Endothelial cell of umbilical vein (primary cell): Measurements from ENCODE around the gene LSP1. TPM values are rescaled to one million over a fixed set of nuclear protein-coding genes. Genes with fewer than 3 reads are reported as not detected.

Source experiments
- BruUV-seq: library from RNA; stranded (reverse); fragments of 400-500 nt; replicated peaks from 2 replicates; lab custom pipeline; 2021; lab: Mats Ljungman, UMichigan
- CTCF ChIA-PET: fragments of 300-600, 350-600 bp; sonication (Branson Sonifier 250); formaldehyde crosslinking; loops from one replicate; lab custom pipeline; 2021; ENCODE audit warnings: antibody characterized with exemption, inconsistent platforms; lab: Charles Lee
- POLR2A ChIA-PET: fragments of 300-600, 350-600 bp; sonication (Branson Sonifier 250); formaldehyde crosslinking; loops from one replicate; lab custom pipeline; 2021; ENCODE audit warnings: antibody characterized with exemption, inconsistent platforms; lab: Charles Lee
- DNase-seq: peaks from one replicate; pipeline ENCODE4 v3.0.0-alpha.2; 2011; ENCODE audit warnings: low read depth, low spot score
- FAIRE-seq: peaks from 2 replicates; lab custom pipeline; 2011; peaks lifted over from hg19 to GRCh38; lab: Jason Lieb, UNC
- H2AFZ ChIP-seq: 2 replicates; pipeline ENCODE4 v1.6.0; 2012; ENCODE audit warnings: low read depth, low read length, control low read depth, inconsistent platforms
- H3K27ac ChIP-seq: 2 replicates; pipeline ENCODE4 v1.5.1; 2011; ENCODE audit warnings: low read depth, mild to moderate bottlenecking, control low read depth, low read length, moderate library complexity; ENCODE audit not compliant: insufficient read depth
- H3K27me3 ChIP-seq, 2 experiments: 2 replicates each; pipeline versions ENCODE4 v1.6.0 to v1.6.1; 2011; ENCODE audit warnings: low read length in 2 of 2, mixed read lengths in 1 of 2; ENCODE audit not compliant: control insufficient read depth in 2 of 2, insufficient read depth in 2 of 2
- H3K36me3 ChIP-seq, 2 experiments: 2 replicates in 1 of 2; 3 replicates in 1 of 2; pipeline ENCODE4 v1.5.1; 2011; ENCODE audit warnings: low read length in 2 of 2, mild to moderate bottlenecking in 1 of 2, moderate library complexity in 1 of 2; ENCODE audit not compliant: control insufficient read depth in 2 of 2, insufficient read depth in 2 of 2; ENCODE audit errors: extremely low read depth in 1 of 2
- H3K4me1 ChIP-seq: 3 replicates; pipeline ENCODE4 v1.5.1; 2011; ENCODE audit warnings: mild to moderate bottlenecking, low read length; ENCODE audit not compliant: control insufficient read depth, insufficient read depth; ENCODE audit errors: extremely low read depth
- H3K4me2 ChIP-seq: 2 replicates; pipeline ENCODE4 v1.6.1; 2011; ENCODE audit warnings: low read length, control low read depth, mixed read lengths; ENCODE audit not compliant: insufficient read depth
- H3K4me3 ChIP-seq, 3 experiments: fragments of 200-600 bp in 1 of 3; sonication (generic), shearing (Covaris generic) in 1 of 3; replicated peaks in 1 of 3; 2 replicates each; pipeline ENCODE4 v1.5.1; 2011 to 2016; ENCODE audit warnings: control low read depth in 3 of 3, low read length in 3 of 3, mild to moderate bottlenecking in 2 of 3, inconsistent platforms in 1 of 3, low read depth in 1 of 3, moderate library complexity in 1 of 3; ENCODE audit not compliant: insufficient read depth in 1 of 3
- H3K79me2 ChIP-seq: 2 replicates; pipeline ENCODE4 v1.6.0; 2012; ENCODE audit warnings: low read length, inconsistent platforms; ENCODE audit not compliant: control insufficient read depth, insufficient read depth
- H3K9ac ChIP-seq: replicated peaks from 2 replicates; pipeline ENCODE3; 2011; ENCODE audit warnings: low read length, control low read depth; ENCODE audit not compliant: insufficient read depth; ENCODE audit errors: extremely low read depth
- H3K9me1 ChIP-seq: replicated peaks from 3 replicates; pipeline ENCODE4 v1.6.0; 2011; ENCODE audit warnings: mild to moderate bottlenecking, low read length; ENCODE audit not compliant: control insufficient read depth, insufficient read depth; ENCODE audit errors: extremely low read depth
- H3K9me3 ChIP-seq: replicated peaks from 2 replicates; pipeline ENCODE4 v1.5.1; 2012; ENCODE audit warnings: low read length, inconsistent platforms; ENCODE audit not compliant: control insufficient read depth, insufficient read depth
- H4K20me1 ChIP-seq: replicated peaks from 2 replicates; pipeline ENCODE3; 2011; ENCODE audit warnings: mild to moderate bottlenecking, low read length; ENCODE audit not compliant: control insufficient read depth, insufficient read depth; ENCODE audit errors: extremely low read depth
- CTCF ChIP-seq, 2 donors: IDR thresholded peaks; 1 replicate in 1 of 2; 2 replicates in 1 of 2; pipeline ENCODE4 v1.5.1; 2011; ENCODE audit warnings: low read length in 2 of 2, mild to moderate bottlenecking in 2 of 2, moderate library complexity in 2 of 2, control low read depth in 1 of 2, inconsistent platforms in 1 of 2, low read depth in 1 of 2; ENCODE audit not compliant: insufficient read depth in 1 of 2; ENCODE audit errors: extremely low read depth in 1 of 2
- EZH2 ChIP-seq: IDR thresholded peaks from 2 replicates; pipeline ENCODE4 v1.6.1; 2012; ENCODE audit warnings: borderline replicate concordance, low read depth, mild to moderate bottlenecking, moderate library complexity, low read length, inconsistent platforms; ENCODE audit not compliant: severe bottlenecking
- FOS ChIP-seq: IDR thresholded peaks from 2 replicates; pipeline ENCODE4 v1.6.1; 2011; ENCODE audit warnings: mild to moderate bottlenecking, low read length, moderate library complexity, borderline replicate concordance; ENCODE audit not compliant: insufficient read depth
- GATA2 ChIP-seq: IDR thresholded peaks from 2 replicates; pipeline ENCODE4 v1.7.0; 2011; ENCODE audit warnings: low read depth, mild to moderate bottlenecking, moderate library complexity, mixed read lengths, low read length; ENCODE audit not compliant: insufficient read length, insufficient read depth
- JUN ChIP-seq: IDR thresholded peaks from 2 replicates; pipeline ENCODE4 v1.6.1; 2011; ENCODE audit warnings: borderline replicate concordance, low read depth; ENCODE audit not compliant: insufficient read length, insufficient read depth
- MYC ChIP-seq: IDR thresholded peaks from one replicate; pipeline ENCODE4 v1.6.1; 2011; ENCODE audit warnings: mild to moderate bottlenecking, low read depth, low read length
- POLR2A ChIP-seq: IDR thresholded peaks from 2 replicates; pipeline ENCODE4 v1.6.1; 2012; ENCODE audit warnings: low read depth, mild to moderate bottlenecking, control low read depth, low read length
- POLR2AphosphoS5 ChIP-seq: IDR thresholded peaks from 2 replicates; pipeline ENCODE4 v1.6.1; 2012; ENCODE audit warnings: low read depth, mild to moderate bottlenecking, control low read depth, low read length, moderate library complexity; ENCODE audit not compliant: insufficient read depth
- dilution Hi-C: fragments of 300-500 bp; cut with MboI; formaldehyde crosslinking; loops from one replicate; pipeline ENCODE4 v1.15.0; 2019; ENCODE audit warnings: low sequenced_read_pairs; ENCODE audit not compliant: extremely low pct_ligation_motif_present
- intact Hi-C: fragments of 100-400 bp; cut with micrococcal nuclease; formaldehyde crosslinking; loops from one replicate; pipeline ENCODE4 v1.10.0; 2022
- polyA plus RNA-seq, 4 experiments: library from polyadenylated mRNA; depleted of rRNA in 3 of 4; stranded (reverse) in 3 of 4; unstranded in 1 of 4; fragments of >200 nt; gene quantifications; 2 replicates each; pipeline versions ENCODE4 v1.2.1 to v1.2.3, GENCODE V29; 2011 to 2012; ENCODE audit warnings: missing spikeins in 1 of 4
- total RNA-seq: library from RNA; stranded (reverse); gene quantifications from 2 replicates; pipeline ENCODE4 v1.2.3, GENCODE V29; 2021
- TF ChIP-seq, protein P1 (sequence below): IDR thresholded peaks from 2 replicates; pipeline ENCODE4 v1.6.1; 2011; ENCODE audit not compliant: insufficient read depth, insufficient read length

LSP1 gene
- total and polyA plus RNA-seq, 2 donors (not counting 3 experiments of a cell fraction or from before 2014, with no cell fraction given), result not detected

- DNase-seq (no peak), FAIRE-seq (no peak)
- Histone ChIP-seq H3K9ac (no peak overlapping the region), H3K9me3 (no peaks in the 10 kb centered on the region), H3K27me3 (no peaks in the 10 kb centered on the region), H3K27ac (no peak overlapping the region), H3K4me2 (no peak overlapping the region), H2AFZ (no peak overlapping the region), H3K9me1 (no peaks in the 10 kb centered on the region), H3K79me2 (no peaks in the 10 kb centered on the region), H3K4me1 (no peaks in the 10 kb centered on the region), H4K20me1 (no peaks in the 10 kb centered on the region), H3K36me3 (no peaks in the 10 kb centered on the region), H3K4me3 (no peak overlapping the region)
- intact Hi-C loops, result no loop called here
- dilution Hi-C loops, result no loop called here
- BruUV-seq, result no TSS peak
- TF ChIP-seq, protein P1, sequence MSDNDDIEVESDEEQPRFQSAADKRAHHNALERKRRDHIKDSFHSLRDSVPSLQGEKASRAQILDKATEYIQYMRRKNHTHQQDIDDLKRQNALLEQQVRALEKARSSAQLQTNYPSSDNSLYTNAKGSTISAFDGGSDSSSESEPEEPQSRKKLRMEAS, result no peak
- TF ChIP-seq POLR2A, result no peak
- no peak for TF ChIP-seq POLR2AphosphoS5
- TF ChIP-seq MYC, result no peak
- no peak for TF ChIP-seq EZH2
- TF ChIP-seq GATA2, result no peak
- no peak for TF ChIP-seq FOS
- no peak for TF ChIP-seq CTCF (IDR thresholded peaks at IDR 0.05; ENCODE audit: extremely low read depth in 1 of 2, insufficient read depth in 1 of 2, low read depth in 1 of 2, low read length in 2 of 2)
- TF ChIP-seq JUN, result no peak
- POLR2A ChIA-PET, result no interaction called here
- CTCF ChIA-PET, result interaction anchor here (1.4 to 1.7 kb wide), 2 partner anchors 11 to 38 kb away, joined by 5 to 6 read pairs; no protein-coding TSS in a partner anchor
Measured at GRCh38 chr11:1843796-1844195, 9.1 kb upstream of the LSP1 start.
